ENCODE measurements around the gene RCAN1. TPM values are rescaled to one million over a fixed set of nuclear protein-coding genes. Genes with fewer than 3 reads are reported as not detected.
"Not testable (repeated sequence)": the region's sequence is repeated elsewhere in the genome, so short reads cannot be mapped to it uniquely, and the experiment has no call there.

The RCAN1 gene
- total RNA-seq, 1 donor from 2014 or later = 22.8 TPM

DNA sequence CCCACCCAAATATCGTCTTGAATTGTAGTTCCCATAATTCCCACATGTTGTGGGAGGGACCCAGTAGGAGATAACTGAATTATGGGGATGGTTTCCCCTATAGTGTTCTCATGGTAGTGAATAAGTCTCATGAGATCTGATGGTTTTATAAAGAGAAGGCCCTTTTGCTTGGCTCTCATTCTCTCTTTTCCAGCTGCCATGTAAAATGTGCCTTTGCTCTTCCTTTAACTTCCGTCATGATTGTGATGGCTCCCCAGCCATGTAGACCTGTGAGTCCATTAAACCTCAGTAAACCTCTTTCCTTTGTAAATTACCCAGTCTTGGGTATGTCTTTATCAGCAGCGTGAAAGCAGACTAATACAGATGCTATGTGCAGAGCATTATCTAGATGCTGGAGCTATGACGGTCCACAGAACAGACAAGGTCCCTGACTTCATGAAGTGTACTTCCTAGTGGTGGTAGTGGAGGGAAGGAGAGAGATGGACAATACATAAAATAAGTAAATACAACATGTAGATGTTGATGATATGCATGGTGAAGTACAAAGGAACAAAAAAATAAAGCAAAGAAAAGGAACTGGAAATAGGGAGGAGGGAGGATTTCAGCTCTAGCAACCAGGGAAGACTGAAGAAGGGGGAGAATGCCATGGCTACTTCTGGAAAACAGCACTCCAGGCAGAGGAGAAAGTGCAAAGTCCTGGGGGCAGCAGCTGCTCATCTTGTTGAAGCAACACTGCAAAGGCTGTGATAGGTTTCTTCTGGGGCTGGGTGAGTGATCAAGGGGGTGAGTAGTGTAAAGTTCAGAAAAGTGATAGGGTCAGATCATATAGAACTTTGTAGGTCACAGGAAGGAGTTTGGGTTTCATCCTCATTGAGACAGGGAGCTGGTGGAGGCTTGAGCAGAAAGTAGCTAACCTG, 6.8 kb upstream of the RCAN1 start:
- DNase-seq (ENCODE audit: low spot score) = no peak

DNA sequence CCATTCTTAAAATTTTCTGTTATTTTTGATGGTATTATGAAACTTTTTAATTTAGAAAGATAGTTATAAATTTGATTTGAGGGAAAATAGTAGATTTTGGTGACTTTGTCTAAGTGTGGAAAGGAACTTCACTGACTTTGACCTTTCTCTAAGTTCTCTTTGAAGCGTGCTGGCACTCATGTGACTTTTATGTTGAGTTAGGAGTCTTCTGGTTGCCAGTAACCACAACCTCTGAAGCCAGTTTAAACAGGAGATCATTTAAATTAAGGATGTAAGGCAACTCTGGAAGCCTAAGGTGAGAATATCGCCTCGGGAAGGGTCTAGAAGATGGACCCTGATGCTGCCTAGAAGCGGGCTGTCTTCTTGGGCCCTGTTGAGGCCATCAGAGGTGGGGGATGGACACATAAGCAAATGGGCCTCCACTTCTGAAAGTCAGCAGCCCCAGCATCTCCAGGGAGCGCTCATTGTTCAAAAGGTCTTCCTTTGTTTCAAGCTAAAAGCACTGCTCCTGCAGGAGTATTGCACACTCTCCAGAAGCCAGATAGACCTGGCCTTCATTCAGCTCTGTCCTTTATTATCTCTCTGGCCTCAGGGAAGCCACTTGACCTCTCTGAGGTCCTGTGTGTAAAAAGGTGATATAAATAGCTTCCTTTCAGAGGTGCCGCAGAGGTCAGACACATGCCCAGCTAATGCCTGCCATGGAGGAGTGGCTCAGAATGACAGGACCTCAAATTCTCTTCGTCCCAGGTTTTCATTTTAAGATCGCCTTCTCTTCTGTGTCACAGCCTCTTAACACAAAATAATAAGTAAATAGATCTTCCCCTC, 5.1 kb upstream of the RCAN1 start:
- DNase-seq (ENCODE audit: low spot score) = no peak

DNA sequence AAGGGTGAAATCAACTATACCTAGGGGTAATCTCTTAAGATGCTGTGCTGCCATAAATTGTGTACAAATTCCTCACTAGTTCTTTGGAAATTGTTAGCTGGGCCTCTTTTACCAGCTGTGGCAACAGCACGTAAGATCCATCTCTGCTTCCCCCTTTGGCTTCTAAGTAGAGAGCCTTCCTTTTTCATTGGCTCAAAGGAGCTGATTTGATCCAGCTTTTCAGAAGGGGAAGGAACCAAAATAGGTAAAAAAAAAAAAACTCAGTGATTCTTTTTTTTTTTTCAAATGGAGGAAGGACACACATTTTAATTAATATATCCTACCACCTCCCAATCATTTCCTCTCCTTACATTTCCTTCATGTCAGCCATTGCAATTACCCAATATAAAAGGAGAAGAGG, 4.0 kb upstream of the RCAN1 start:
- no peak for DNase-seq (ENCODE audit: low spot score)

DNA sequence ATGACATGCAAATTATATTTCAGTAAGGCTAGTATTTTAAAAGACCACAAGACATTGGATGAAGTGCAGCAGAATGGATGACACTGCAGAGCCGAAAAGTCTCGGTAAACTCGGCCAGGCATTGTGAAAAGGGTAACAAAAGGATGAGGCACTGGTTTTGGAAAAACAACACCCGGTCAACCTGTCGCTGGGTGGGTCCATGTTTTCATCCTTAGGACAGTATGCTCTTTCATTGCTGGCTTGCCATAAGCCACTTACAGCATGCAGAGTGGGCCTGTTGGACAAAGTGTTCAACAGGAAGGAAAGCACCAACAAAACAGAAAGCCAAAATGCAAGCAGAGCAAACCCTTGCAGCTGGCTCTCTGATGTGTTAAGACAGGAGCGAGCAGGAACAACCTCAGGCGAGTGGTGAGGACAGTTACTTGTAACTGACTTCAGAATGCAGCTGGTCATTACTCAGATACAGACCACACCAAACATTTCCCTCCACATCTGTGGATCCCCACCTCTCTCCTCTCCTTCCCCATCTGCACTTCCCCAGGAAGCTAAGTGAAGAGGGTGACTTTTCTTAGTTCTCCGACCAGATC, 2.9 kb upstream of the RCAN1 start:
- DNase-seq (ENCODE audit: low spot score) = no peak

DNA sequence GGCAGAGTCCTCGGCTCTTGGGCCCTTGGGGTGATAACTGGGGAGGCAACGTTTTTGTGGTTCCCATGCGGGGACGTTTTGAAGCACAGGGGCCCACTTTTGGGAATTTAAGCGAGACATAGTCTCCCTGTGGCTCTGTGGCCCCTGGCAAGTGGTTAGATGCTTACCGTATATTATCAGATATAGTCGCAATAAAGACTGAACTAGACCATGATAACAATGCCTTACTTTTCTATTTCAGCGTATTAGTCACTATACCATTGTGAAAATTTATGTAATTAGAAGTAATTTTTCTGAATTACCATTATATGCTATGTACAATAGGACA, 538 bp upstream of the RCAN1 start:
- no peak for DNase-seq (ENCODE audit: low spot score)

DNA sequence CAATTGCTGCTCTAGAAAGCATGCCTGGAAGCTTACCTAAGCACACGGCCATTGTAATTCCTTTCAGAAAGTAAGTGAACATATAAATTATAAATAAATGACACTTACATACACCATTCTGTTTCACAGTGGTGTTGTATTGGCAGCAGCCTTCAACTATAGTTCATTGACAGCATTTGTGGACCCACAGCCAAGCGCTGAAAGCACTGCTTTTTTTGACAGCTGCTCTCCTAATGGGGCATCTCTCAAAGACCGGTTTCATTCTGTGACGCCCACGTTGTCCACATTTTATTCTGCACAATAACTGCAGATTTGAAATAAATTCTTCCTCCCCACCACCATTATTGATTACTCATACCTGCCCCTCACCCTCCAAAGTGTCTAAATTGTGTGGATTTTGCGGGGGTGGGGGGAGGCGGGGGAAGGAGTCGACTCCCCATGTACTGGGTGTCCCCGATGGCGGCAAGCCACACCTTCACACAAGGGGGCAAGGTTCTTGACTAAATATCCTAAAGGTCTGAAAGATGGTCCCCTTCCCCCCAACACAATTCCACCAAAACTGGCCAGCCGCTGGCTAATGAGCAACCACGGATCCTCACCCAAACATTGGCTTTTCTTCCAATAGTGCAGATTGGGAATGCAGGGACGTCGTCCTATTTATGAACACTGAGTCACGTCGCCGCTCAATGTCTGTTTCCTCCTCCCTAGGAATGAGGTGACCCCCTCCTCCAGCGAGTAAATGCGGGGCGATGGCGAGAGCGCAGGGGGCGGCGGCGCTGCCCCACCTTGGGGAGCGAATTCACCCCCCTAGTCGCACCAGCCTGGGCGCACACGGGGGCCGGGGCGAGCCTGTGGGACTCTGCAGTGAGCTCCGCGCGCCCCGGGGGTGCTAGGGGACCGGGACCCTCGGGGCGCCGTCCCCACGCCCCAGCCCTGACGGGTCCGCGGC, 960 bp downstream of the RCAN1 start:
- no peak for DNase-seq (ENCODE audit: low spot score)

DNA sequence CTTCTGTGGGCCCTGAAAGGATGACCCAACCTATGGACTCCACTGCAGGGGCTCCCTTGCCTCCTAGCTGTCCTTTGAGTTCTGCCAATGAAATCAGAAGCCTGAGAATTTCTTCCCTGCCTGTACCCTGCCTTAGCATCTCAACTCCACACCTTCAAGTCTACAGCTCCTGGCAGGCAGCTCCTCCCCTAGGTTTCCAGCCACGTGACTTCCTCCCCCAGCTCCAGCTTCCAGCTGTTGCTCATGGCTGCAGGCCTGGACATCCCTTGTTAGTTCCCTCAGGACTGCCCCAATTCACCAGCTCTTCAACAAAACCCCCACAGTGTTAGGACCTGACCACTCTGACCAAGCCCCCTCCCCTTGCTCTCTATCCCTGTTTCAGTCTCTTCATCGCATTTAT, 2.4 kb downstream of the RCAN1 start:
- no peak for DNase-seq (ENCODE audit: low spot score)

DNA sequence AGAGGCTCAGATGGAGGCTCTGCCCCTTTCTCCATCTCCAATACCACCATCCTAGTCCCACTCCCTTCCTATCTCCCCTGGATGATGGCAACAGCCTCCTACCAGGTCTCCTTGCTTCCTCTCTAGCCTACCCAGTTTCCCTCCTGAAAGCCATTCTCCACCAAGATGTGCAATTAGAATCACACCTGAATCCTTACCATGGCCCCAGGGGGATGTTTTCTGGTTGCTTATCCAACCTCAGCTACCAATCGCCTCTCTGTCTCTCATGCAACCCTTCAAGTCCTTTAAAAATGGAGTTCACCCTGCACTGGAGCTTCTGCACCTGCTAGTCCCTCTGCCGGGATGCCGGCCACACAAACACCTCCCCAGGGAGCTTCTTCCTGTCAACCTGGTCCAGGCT, 2.9 kb downstream of the RCAN1 start:
- no peak for DNase-seq (ENCODE audit: low spot score)

DNA sequence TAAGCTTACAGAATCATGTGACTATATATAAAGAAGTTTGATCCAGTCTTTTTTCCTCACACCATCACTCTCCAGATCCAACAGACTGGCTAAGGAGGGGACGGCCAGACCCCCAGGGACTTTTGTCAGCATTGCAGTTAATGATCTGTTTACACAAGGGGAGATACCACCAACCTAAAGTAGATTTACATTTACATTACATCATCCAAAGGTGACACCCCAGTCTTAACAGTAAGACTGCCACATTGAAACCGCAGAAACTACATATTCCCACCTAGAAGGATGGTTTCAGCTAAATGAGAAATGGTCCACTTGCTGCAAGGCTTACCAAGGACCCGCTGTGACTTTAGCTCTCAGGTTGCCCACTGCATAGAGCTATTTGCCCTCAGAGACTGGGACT, 3.4 kb downstream of the RCAN1 start:
- DNase-seq (ENCODE audit: low spot score) = no peak

DNA sequence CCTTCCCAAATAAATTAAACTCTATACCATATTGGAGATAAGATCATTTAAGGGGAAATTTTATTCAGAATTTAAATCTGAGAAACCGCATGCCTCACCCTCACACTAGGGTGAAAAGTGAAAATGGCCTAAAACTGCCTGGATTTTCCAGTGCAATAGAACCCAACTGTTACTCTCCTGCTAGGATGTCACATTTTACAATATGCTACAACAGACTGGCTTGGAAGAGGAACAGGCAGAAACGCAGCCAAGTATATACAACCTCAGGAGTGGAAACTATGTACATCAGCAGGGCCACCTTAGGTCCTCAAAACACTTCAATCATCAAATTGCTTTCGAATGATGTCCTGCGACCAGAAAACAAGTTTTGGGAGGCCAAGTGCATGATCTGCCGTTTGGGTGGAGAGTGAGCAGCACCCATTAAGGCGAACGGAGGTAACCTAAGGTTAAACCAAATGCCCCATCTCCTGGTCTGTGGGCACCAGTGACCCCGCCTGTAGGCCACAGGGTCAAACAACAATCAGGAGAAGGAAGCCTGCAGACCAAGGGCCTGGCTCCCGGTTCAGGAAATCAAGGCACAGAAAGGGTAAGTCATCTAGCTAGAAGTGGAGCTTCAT, 4.9 kb downstream of the RCAN1 start:
- no peak for DNase-seq (ENCODE audit: low spot score)

DNA sequence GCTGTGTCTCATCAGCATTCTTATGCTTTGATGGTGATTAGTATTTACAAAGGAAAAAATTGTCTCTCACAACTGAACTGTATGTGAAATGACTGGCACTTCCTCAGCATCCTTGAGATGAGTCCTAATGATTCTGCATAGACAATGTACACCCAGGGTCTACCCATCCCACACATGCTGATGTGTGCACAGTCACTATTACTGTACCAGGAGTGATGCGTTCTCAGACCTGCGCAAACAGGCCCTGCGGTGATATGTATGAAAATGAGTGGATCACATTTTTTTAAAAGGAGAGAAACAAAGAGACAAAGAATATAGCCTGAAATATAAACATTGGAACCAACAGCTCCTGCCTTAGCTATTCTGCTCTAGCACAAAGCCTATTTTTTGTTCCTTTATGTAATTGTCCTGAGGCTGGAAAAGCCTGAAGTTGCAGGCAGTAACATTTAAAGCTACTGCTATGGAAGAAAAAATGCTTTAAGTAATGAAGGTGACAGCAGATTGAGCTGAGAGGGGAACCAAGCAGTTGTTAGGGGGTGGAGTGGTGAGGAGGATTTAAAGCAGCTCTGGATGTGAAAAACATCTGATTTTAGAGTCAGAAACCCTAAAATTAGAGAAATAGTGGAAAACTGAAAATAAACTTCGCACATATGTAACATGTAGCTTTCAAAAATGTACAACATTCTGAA, 5.5 kb downstream of the RCAN1 start:
- DNase-seq (ENCODE audit: low spot score) = no peak

DNA sequence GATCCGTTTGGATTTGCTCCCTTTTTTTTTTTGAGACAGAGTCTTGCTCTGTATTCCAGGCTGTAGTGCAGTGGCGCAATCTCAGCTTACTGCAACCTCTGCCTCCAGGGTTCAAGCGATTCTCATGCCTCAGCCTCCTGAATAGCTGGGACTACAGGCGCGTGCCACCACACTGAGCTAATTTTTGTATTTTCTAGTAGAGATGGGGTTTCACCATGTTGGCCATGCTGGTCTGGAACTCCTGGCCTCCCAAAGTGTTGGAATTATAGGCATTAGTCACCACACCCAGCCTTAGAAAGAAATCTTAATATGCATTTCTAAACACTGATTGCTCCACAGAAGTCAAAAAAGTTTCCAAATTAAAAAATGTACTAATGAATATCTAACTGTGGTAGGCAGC, 7.5 kb downstream of the RCAN1 start:
- DNase-seq (ENCODE audit: low spot score) = not testable (repeated sequence)

DNA sequence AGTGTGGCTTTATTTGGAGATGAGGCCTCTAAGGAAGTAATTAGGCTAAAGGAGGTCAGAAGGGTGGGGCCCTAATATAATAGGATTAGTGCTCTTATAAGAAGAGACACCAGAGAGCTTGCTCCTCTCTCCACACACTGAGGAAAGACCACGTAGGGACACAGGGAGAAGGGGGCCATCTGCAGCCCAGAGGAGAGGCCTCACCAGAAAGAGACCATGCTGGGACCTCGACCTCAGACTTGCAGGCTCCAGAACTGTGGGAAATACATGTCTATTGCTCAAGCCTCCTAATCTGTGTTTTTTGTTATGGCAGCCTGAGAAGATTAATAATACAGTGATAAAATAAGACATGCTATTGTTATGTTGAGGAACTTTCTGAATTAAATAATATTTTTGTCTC, 8.3 kb downstream of the RCAN1 start:
- no peak for DNase-seq (ENCODE audit: low spot score)

DNA sequence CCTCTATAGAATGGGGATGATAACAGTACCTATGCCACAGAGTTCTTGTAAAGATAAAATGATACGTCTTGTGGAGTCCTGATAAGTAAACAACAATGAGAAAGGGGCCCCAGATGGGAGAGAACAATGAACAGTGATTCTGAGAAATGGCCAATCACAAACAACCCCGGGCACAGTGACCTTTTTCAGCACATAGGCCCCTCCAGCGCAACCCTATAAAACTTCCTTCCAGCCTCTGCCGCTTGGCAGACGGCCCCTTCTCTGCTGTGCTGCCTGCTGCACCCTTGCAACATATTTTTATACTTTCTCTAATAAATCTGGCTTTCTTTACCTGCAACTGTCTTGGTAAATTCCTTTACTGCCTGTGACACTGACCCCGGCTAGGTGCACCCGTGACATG, 8.9 kb downstream of the RCAN1 start:
- no peak for DNase-seq (ENCODE audit: low spot score)

DNA sequence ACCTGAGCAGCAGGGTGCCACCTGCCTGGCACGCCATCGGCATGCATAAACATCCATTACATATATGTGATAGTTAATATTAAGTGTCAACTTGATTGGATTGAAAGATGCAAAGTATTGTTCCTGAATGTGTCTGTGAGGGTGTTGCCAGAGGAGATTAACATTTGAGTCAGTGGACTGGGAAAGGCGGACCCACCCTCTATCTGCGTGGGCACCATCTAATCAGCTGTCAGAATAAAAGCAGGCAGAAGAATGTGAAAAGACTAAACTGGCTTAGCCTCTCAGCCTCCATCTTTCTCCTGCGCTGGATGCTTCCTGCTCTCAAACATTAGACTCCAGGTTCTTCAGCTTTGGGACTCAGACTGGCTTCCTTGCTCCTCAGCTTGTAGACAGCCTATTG, 10.0 kb downstream of the RCAN1 start:
- not testable (repeated sequence) for DNase-seq (ENCODE audit: low spot score)

DNA sequence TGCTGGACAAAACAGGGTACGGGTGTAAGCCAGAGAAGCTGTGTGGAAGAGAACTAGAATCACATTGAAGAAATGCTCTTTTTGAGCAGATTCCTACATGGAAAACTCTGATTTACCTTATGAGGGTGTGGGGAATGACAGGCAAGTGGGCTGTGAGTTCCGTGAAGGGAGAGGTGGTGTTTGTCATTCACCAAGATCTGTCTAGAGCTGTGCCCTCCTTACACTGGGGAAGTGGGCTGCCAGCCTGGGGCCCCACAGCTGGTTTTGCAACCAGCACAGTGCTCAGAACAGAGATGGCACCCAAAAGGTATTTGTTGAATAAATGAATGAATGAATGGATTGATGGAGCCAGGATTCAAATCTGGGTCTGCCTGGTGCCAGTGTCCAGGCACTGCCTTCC, 10.4 kb downstream of the RCAN1 start:
- DNase-seq (ENCODE audit: low spot score) = no peak

DNA sequence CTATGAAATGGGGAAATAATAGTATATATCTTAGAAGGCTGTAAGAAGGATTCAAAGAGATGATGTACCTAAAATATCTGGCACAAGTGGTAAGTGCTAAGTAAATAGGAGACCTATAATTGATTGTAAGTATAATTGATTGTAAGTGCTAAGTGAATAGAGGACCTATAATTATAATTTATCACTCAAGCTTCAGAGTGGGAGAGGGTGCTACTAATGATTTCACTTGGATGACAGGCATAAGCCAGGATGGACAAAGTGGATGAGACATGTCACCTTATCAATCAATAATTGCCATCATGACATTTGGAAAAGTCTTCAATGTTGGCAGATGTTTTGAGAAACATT, 11.2 kb downstream of the RCAN1 start:
- no peak for DNase-seq (ENCODE audit: low spot score)

DNA sequence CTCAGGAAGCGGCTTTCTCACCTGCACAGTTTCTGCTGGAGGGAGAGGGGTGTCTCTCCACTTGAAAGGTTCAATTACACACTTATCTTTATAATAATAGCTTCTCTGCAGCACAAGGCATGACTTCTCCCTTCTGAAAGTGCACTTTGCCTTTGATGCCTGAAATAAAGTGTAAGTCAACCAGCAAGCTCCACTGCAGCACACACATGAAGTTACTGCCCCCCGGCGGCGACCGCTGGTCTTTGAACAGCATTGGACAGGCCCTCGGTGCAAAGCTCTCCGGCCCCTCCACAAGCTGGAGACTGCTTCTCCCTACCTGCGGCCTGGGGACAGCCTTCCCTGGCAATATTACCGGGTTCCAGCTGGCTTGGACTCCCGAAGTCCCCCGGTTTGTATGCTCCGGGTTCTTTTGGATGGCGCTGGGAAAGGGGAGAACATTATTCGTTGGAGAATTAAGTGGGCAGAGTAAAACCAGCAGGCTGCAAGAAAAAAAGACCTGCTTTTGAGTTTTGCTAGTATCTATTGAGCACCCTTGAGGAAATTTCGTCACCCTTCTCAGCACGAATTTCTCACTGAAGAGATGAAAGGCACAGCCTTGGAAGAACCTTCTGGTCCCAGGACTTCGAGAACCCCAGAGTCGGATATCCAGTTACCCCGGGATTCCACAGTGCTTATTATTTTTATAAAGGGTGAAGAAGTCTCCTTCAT, 11.8 kb downstream of the RCAN1 start:
- peak; percentile 82 for DNase-seq (ENCODE audit: low spot score)

DNA sequence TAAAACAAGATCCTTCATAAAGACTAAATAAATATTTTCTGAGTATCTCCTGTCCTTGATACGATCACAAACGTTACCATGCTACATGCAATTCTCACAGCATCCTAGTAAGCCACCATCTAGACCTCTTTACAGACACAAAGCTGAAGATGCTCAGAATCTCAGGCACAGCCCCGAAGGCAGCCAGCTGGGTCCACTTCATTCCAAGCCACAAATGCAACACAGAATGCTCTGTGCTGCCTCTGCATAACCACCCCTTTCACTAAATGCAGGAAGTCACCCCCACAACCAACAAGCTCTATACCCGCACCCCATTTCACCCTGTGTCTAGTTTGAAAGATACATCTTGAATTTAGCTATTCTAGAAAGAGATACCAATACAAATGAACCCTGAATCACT, 12.9 kb downstream of the RCAN1 start:
- no peak for DNase-seq (ENCODE audit: low spot score)

DNA sequence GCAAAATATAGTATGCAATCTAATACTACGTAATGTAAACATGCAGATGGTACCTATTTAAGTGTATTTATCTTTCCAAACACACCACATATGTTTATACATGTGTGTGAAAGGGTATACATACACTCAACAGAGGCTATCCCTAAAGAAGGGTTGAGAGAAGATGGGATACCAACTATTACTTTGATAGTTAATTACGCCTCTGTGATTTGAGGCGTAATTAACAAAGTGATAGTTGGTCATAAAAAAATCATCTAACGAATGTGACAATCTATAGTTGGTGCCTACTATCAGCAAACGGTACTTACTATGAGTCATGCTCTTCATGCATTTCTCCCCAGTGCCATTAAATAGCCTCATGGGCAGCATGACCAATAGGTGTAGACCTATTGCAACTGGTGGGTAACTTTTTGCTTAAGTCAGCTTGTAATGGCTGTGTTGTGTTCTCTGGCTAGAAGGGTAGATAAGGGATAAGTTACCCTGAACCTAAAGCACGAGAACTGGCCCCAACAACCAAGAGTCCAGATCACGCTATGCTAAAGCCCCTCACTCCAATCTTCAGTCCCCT, 15.3 kb downstream of the RCAN1 start:
- no peak for DNase-seq (ENCODE audit: low spot score)

Data from ureter (tissue), 1 donor.